ENCODE results near the gene KIF12. TPM values are rescaled to one million over a fixed set of nuclear protein-coding genes. Genes with fewer than 3 reads are reported as not detected.

Gene KIF12
- polyA plus RNA-seq, 2 donors: 0.20 to 0.39 TPM

- 43 to 44% methylated on average over 27 to 28 of the region's 28 CpGs for WGBS, 2 donors
- H3K4me3 ChIP-seq (ENCODE audit: low read depth in 1 of 2, low read length in 2 of 2): no peak overlapping the region
These were observed 9.1 kb upstream of the KIF12 start for GRCh38 chr9:114108016-114108833.

GRCh38 chr9:114107286-114108001 is 8.4 kb upstream of the KIF12 start:
- H3K27ac ChIP-seq (ENCODE audit: low read depth in 2 of 2, low read length in 1 of 2): no peak overlapping the region
- WGBS, 2 donors: 71 to 73% methylated on average over 13 of the region's 13 CpGs
- no peaks in the 10 kb centered on the region for H3K27me3 ChIP-seq (ENCODE audit: control insufficient read depth in 1 of 2, insufficient read depth in 2 of 2, low read length in 2 of 2)
- H3K4me3 ChIP-seq (ENCODE audit: low read depth in 1 of 2, low read length in 2 of 2): no peak overlapping the region
- H3K4me1 ChIP-seq (ENCODE audit: control insufficient read depth in 2 of 2, insufficient read depth in 2 of 2, low read length in 1 of 2): no peaks in the 10 kb centered on the region
- H3K36me3 ChIP-seq (ENCODE audit: control insufficient read depth in 2 of 2, insufficient read depth in 2 of 2, low read length in 1 of 2): no peaks in the 10 kb centered on the region
- no peaks in the 10 kb centered on the region for H3K9me3 ChIP-seq (ENCODE audit: control insufficient read depth in 2 of 2, insufficient read depth in 1 of 2, low read depth in 1 of 2, low read length in 1 of 2)

More at GRCh38 chr9:114108016-114108833, 9.1 kb upstream of the KIF12 start:
- Histone ChIP-seq H3K9me3 (ENCODE audit: control insufficient read depth in 2 of 2, insufficient read depth in 1 of 2, low read depth in 1 of 2, low read length in 1 of 2) (no peaks in the 10 kb centered on the region), H3K27me3 (ENCODE audit: control insufficient read depth in 1 of 2, insufficient read depth in 2 of 2, low read length in 2 of 2) (no peaks in the 10 kb centered on the region), H3K27ac (ENCODE audit: low read depth in 2 of 2, low read length in 1 of 2) (no peak overlapping the region), H3K4me1 (ENCODE audit: control insufficient read depth in 2 of 2, insufficient read depth in 2 of 2, low read length in 1 of 2) (peaks cover 0 to under 1% of the 10 kb centered on the region in 2 donors), H3K36me3 (ENCODE audit: control insufficient read depth in 2 of 2, insufficient read depth in 2 of 2, low read length in 1 of 2) (no peaks in the 10 kb centered on the region)

- WGBS, 2 donors: 62 to 65% methylated on average over 5 of the region's 5 CpGs
- H3K4me3 ChIP-seq (ENCODE audit: low read depth in 1 of 2, low read length in 2 of 2): no peak overlapping the region
- H3K27me3 ChIP-seq (ENCODE audit: control insufficient read depth in 1 of 2, insufficient read depth in 2 of 2, low read length in 2 of 2): no peaks in the 10 kb centered on the region
- no peak overlapping the region for H3K27ac ChIP-seq (ENCODE audit: low read depth in 2 of 2, low read length in 1 of 2)
- peaks cover 0 to 3% of the 10 kb centered on the region in 2 donors for H3K9me3 ChIP-seq (ENCODE audit: control insufficient read depth in 2 of 2, insufficient read depth in 1 of 2, low read depth in 1 of 2, low read length in 1 of 2)
- no peaks in the 10 kb centered on the region for H3K4me1 ChIP-seq (ENCODE audit: control insufficient read depth in 2 of 2, insufficient read depth in 2 of 2, low read length in 1 of 2)
- H3K36me3 ChIP-seq (ENCODE audit: control insufficient read depth in 2 of 2, insufficient read depth in 2 of 2, low read length in 1 of 2): no peaks in the 10 kb centered on the region
These were observed 6.1 kb upstream of the KIF12 start for GRCh38 chr9:114105236-114105635.

- no peaks in the 10 kb centered on the region for H3K27me3 ChIP-seq (ENCODE audit: control insufficient read depth in 1 of 2, insufficient read depth in 2 of 2, low read length in 2 of 2)
- peaks cover 4 to 5% of the 10 kb centered on the region in 2 donors for H3K4me1 ChIP-seq (ENCODE audit: control insufficient read depth in 2 of 2, insufficient read depth in 2 of 2, low read length in 1 of 2)
- no peak overlapping the region for H3K4me3 ChIP-seq (ENCODE audit: low read depth in 1 of 2, low read length in 2 of 2)
- H3K9me3 ChIP-seq (ENCODE audit: control insufficient read depth in 2 of 2, insufficient read depth in 1 of 2, low read depth in 1 of 2, low read length in 1 of 2): peaks cover 0 to 3% of the 10 kb centered on the region in 2 donors
- no peaks in the 10 kb centered on the region for H3K36me3 ChIP-seq (ENCODE audit: control insufficient read depth in 2 of 2, insufficient read depth in 2 of 2, low read length in 1 of 2)
- H3K27ac ChIP-seq (ENCODE audit: low read depth in 2 of 2, low read length in 1 of 2): no peak overlapping the region
These were observed 3.4 kb upstream of the KIF12 start for GRCh38 chr9:114102484-114102883.

- H3K9me3 ChIP-seq (ENCODE audit: control insufficient read depth in 2 of 2, insufficient read depth in 1 of 2, low read depth in 1 of 2, low read length in 1 of 2): peaks cover 0 to 3% of the 10 kb centered on the region in 2 donors
- WGBS, 2 donors: 84 to 94% methylated on average over 1 of the region's 1 CpG
- no peak overlapping the region for H3K27ac ChIP-seq (ENCODE audit: low read depth in 2 of 2, low read length in 1 of 2)
- H3K4me1 ChIP-seq (ENCODE audit: control insufficient read depth in 2 of 2, insufficient read depth in 2 of 2, low read length in 1 of 2): peaks cover 4 to 5% of the 10 kb centered on the region in 2 donors
- no peaks in the 10 kb centered on the region for H3K27me3 ChIP-seq (ENCODE audit: control insufficient read depth in 1 of 2, insufficient read depth in 2 of 2, low read length in 2 of 2)
- H3K36me3 ChIP-seq (ENCODE audit: control insufficient read depth in 2 of 2, insufficient read depth in 2 of 2, low read length in 1 of 2): no peaks in the 10 kb centered on the region
- H3K4me3 ChIP-seq (ENCODE audit: low read depth in 1 of 2, low read length in 2 of 2): no peak overlapping the region
These were observed 1.4 kb upstream of the KIF12 start for GRCh38 chr9:114100536-114100935.

- H3K36me3 ChIP-seq (ENCODE audit: control insufficient read depth in 2 of 2, insufficient read depth in 2 of 2, low read length in 1 of 2): no peaks in the 10 kb centered on the region
- H3K4me3 ChIP-seq (ENCODE audit: low read depth in 1 of 2, low read length in 2 of 2): no peak overlapping the region
- H3K27ac ChIP-seq (ENCODE audit: low read depth in 2 of 2, low read length in 1 of 2): no peak overlapping the region
These were observed 678 bp upstream of the KIF12 start for GRCh38 chr9:114099669-114100270.

GRCh38 chr9:114098021-114098935 is 814 bp downstream of the KIF12 start:
- Histone ChIP-seq H3K4me3 (ENCODE audit: low read depth in 1 of 2, low read length in 2 of 2) (peak overlapping the region; percentile 27 to 41), H3K36me3 (ENCODE audit: control insufficient read depth in 2 of 2, insufficient read depth in 2 of 2, low read length in 1 of 2) (no peaks in the 10 kb centered on the region), H3K27ac (ENCODE audit: low read depth in 2 of 2, low read length in 1 of 2) (no peak overlapping the region), H3K4me1 (ENCODE audit: control insufficient read depth in 2 of 2, insufficient read depth in 2 of 2, low read length in 1 of 2) (peaks cover 4 to 5% of the 10 kb centered on the region in 2 donors), H3K9me3 (ENCODE audit: control insufficient read depth in 2 of 2, insufficient read depth in 1 of 2, low read depth in 1 of 2, low read length in 1 of 2) (peaks cover 0 to 3% of the 10 kb centered on the region in 2 donors), H3K27me3 (ENCODE audit: control insufficient read depth in 1 of 2, insufficient read depth in 2 of 2, low read length in 2 of 2) (no peaks in the 10 kb centered on the region)
- WGBS, 2 donors: 4% methylated on average over 62 to 76 of the region's 77 CpGs

More at GRCh38 chr9:114099669-114100270, 678 bp upstream of the KIF12 start:
- peaks cover 4 to 5% of the 10 kb centered on the region in 2 donors for H3K4me1 ChIP-seq (ENCODE audit: control insufficient read depth in 2 of 2, insufficient read depth in 2 of 2, low read length in 1 of 2)
- 62 to 64% methylated on average over 2 of the region's 2 CpGs for WGBS, 2 donors
- no peaks in the 10 kb centered on the region for H3K27me3 ChIP-seq (ENCODE audit: control insufficient read depth in 1 of 2, insufficient read depth in 2 of 2, low read length in 2 of 2)
- peaks cover 0 to 3% of the 10 kb centered on the region in 2 donors for H3K9me3 ChIP-seq (ENCODE audit: control insufficient read depth in 2 of 2, insufficient read depth in 1 of 2, low read depth in 1 of 2, low read length in 1 of 2)

- Histone ChIP-seq H3K27me3 (ENCODE audit: control insufficient read depth in 1 of 2, insufficient read depth in 2 of 2, low read length in 2 of 2) (no peaks in the 10 kb centered on the region), H3K27ac (ENCODE audit: low read depth in 2 of 2, low read length in 1 of 2) (no peak overlapping the region), H3K4me3 (ENCODE audit: low read depth in 1 of 2, low read length in 2 of 2) (peak overlapping the region in 1 of 2 donors; percentile 41)
These were observed 1.5 kb downstream of the KIF12 start for GRCh38 chr9:114097613-114098020.

More at GRCh38 chr9:114097613-114098020, 1.5 kb downstream of the KIF12 start:
- Histone ChIP-seq H3K36me3 (ENCODE audit: control insufficient read depth in 2 of 2, insufficient read depth in 2 of 2, low read length in 1 of 2) (no peaks in the 10 kb centered on the region), H3K9me3 (ENCODE audit: control insufficient read depth in 2 of 2, insufficient read depth in 1 of 2, low read depth in 1 of 2, low read length in 1 of 2) (peaks cover 0 to 3% of the 10 kb centered on the region in 2 donors), H3K4me1 (ENCODE audit: control insufficient read depth in 2 of 2, insufficient read depth in 2 of 2, low read length in 1 of 2) (peaks cover 4 to 5% of the 10 kb centered on the region in 2 donors)
- WGBS, 2 donors: 15 to 16% methylated on average over 18 of the region's 18 CpGs
